Measurements from ENCODE around the gene B3GALT4.
A peak's percentile ranks its signal among the peaks of the same experiment; 100 is the strongest.

B3GALT4 gene

GRCh38 chr6:33313709-33314514 lies 37.0 kb downstream of the B3GALT4 start, which contains the start of gene TAPBP (continued):
- no peak for TF ChIP-seq ZNF37A (tag by site-specific recombination; IDR thresholded peaks at IDR 0.05)
- no peak for TF ChIP-seq ZNF747 (tag by site-specific recombination; IDR thresholded peaks at IDR 0.05)
- TF ChIP-seq ZNF76 (tag by site-specific recombination; IDR thresholded peaks at IDR 0.05; ENCODE audit: borderline replicate concordance, low read depth): no peak
- TF ChIP-seq ZNF521 (tag by site-specific recombination; IDR thresholded peaks at IDR 0.05): no peak
- TF ChIP-seq KLF10 (tag by site-specific recombination; IDR thresholded peaks at IDR 0.05): no peak
- TF ChIP-seq ZNF157 (tag by site-specific recombination; IDR thresholded peaks at IDR 0.05): no peak
- TF ChIP-seq ZBTB21 (tag by site-specific recombination; IDR thresholded peaks at IDR 0.05): no peak
- TF ChIP-seq, protein P1, sequence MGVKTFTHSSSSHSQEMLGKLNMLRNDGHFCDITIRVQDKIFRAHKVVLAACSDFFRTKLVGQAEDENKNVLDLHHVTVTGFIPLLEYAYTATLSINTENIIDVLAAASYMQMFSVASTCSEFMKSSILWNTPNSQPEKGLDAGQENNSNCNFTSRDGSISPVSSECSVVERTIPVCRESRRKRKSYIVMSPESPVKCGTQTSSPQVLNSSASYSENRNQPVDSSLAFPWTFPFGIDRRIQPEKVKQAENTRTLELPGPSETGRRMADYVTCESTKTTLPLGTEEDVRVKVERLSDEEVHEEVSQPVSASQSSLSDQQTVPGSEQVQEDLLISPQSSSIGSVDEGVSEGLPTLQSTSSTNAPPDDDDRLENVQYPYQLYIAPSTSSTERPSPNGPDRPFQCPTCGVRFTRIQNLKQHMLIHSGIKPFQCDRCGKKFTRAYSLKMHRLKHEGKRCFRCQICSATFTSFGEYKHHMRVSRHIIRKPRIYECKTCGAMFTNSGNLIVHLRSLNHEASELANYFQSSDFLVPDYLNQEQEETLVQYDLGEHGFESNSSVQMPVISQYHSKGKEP (tag by site-specific recombination; IDR thresholded peaks at IDR 0.05): no peak
- TF ChIP-seq GLI4 (tag by site-specific recombination; IDR thresholded peaks at IDR 0.05): no peak
- TF ChIP-seq ZNF473 (tag by site-specific recombination; IDR thresholded peaks at IDR 0.05): no peak
- TF ChIP-seq ZBTB20 (tag by site-specific recombination; IDR thresholded peaks at IDR 0.05): peak; percentile 83
- TF ChIP-seq, protein P2, sequence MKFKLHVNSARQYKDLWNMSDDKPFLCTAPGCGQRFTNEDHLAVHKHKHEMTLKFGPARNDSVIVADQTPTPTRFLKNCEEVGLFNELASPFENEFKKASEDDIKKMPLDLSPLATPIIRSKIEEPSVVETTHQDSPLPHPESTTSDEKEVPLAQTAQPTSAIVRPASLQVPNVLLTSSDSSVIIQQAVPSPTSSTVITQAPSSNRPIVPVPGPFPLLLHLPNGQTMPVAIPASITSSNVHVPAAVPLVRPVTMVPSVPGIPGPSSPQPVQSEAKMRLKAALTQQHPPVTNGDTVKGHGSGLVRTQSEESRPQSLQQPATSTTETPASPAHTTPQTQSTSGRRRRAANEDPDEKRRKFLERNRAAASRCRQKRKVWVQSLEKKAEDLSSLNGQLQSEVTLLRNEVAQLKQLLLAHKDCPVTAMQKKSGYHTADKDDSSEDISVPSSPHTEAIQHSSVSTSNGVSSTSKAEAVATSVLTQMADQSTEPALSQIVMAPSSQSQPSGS (tag by site-specific recombination; IDR thresholded peaks at IDR 0.05; ENCODE audit: low read depth): no peak
- peak; percentile 43; the same call in 1 of the 2 replicates for TF ChIP-seq GLIS2 (tag by site-specific recombination; IDR thresholded peaks at IDR 0.05)
- no peak for TF ChIP-seq ZNF292 (tag by site-specific recombination; IDR thresholded peaks at IDR 0.05; ENCODE audit: borderline replicate concordance, low read depth)
- no peak for TF ChIP-seq ZNF518A (tag by site-specific recombination; conservative IDR thresholded peaks at IDR 0.05; ENCODE audit: low read depth)
- no peak for TF ChIP-seq KLF9 (tag by site-specific recombination; IDR thresholded peaks at IDR 0.05; ENCODE audit: low read depth)
- TF ChIP-seq ZNF266 (tag by site-specific recombination; IDR thresholded peaks at IDR 0.05; ENCODE audit: low read depth): no peak
- TF ChIP-seq ZNF561 (tag by site-specific recombination; IDR thresholded peaks at IDR 0.05; ENCODE audit: borderline replicate concordance): no peak
- no peak for TF ChIP-seq ZNF433 (tag by site-specific recombination; IDR thresholded peaks at IDR 0.05; ENCODE audit: low read depth)
- TF ChIP-seq, protein P3, sequence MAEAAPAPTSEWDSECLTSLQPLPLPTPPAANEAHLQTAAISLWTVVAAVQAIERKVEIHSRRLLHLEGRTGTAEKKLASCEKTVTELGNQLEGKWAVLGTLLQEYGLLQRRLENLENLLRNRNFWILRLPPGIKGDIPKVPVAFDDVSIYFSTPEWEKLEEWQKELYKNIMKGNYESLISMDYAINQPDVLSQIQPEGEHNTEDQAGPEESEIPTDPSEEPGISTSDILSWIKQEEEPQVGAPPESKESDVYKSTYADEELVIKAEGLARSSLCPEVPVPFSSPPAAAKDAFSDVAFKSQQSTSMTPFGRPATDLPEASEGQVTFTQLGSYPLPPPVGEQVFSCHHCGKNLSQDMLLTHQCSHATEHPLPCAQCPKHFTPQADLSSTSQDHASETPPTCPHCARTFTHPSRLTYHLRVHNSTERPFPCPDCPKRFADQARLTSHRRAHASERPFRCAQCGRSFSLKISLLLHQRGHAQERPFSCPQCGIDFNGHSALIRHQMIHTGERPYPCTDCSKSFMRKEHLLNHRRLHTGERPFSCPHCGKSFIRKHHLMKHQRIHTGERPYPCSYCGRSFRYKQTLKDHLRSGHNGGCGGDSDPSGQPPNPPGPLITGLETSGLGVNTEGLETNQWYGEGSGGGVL (tag by site-specific recombination; IDR thresholded peaks at IDR 0.05): no peak
- no peak for TF ChIP-seq TCF7L2 (IDR thresholded peaks at IDR 0.05; ENCODE audit: borderline replicate concordance, low read depth, low read length)
- peak; percentile 13; the same call in 1 of the 2 replicates for TF ChIP-seq SP7 (tag by site-specific recombination; IDR thresholded peaks at IDR 0.05)
- TF ChIP-seq ZNF132 (tag by site-specific recombination; IDR thresholded peaks at IDR 0.05; ENCODE audit: borderline replicate concordance): no peak
- TF ChIP-seq ZNF792 (tag by site-specific recombination; IDR thresholded peaks at IDR 0.05): 0 out of 2 replicates have a peak, but pooled peaks have one; percentile 19
- TF ChIP-seq BCL11A (tag by site-specific recombination; IDR thresholded peaks at IDR 0.05; ENCODE audit: low read depth): no peak; the same call in 1 of the 2 replicates
- TF ChIP-seq ZFP3 (tag by site-specific recombination; IDR thresholded peaks at IDR 0.05; ENCODE audit: low read depth): no peak
- no peak for TF ChIP-seq ZNF768 (tag by site-specific recombination; IDR thresholded peaks at IDR 0.05)
- TF ChIP-seq PRDM1 (tag by site-specific recombination; IDR thresholded peaks at IDR 0.05): peak; percentile 84
- TF ChIP-seq ZNF596 (tag by site-specific recombination; IDR thresholded peaks at IDR 0.05): no peak
